CD4-positive, alpha-beta T cell treated with Interleukin-2 at 100 ng/mL for 4 hours (primary cell): ENCODE results near the gene RBM45.
"Not testable (repeated sequence)": the region's sequence is repeated elsewhere in the genome, so short reads cannot be mapped to it uniquely, and the experiment has no call there.

Experiments
- DNase-seq: peaks from one replicate; pipeline ENCODE4 v3.0.0-alpha.2; 2020; ENCODE audit warnings: low spot score

The RBM45 gene, protein sequence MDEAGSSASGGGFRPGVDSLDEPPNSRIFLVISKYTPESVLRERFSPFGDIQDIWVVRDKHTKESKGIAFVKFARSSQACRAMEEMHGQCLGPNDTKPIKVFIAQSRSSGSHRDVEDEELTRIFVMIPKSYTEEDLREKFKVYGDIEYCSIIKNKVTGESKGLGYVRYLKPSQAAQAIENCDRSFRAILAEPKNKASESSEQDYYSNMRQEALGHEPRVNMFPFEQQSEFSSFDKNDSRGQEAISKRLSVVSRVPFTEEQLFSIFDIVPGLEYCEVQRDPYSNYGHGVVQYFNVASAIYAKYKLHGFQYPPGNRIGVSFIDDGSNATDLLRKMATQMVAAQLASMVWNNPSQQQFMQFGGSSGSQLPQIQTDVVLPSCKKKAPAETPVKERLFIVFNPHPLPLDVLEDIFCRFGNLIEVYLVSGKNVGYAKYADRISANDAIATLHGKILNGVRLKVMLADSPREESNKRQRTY

GRCh38 chr2:178112202-178113152 is at the start of gene RBM45:
Gene RBM45, plus strand, starts transcription at chr2:178112437. Its CDS starts 110 bp downstream, at chr2:178112547.
- DNase-seq = peak; percentile 88

- DNase-seq = no peak
Observed at GRCh38 chr2:178066324-178066723, 45.9 kb upstream of the RBM45 start.

DNA sequence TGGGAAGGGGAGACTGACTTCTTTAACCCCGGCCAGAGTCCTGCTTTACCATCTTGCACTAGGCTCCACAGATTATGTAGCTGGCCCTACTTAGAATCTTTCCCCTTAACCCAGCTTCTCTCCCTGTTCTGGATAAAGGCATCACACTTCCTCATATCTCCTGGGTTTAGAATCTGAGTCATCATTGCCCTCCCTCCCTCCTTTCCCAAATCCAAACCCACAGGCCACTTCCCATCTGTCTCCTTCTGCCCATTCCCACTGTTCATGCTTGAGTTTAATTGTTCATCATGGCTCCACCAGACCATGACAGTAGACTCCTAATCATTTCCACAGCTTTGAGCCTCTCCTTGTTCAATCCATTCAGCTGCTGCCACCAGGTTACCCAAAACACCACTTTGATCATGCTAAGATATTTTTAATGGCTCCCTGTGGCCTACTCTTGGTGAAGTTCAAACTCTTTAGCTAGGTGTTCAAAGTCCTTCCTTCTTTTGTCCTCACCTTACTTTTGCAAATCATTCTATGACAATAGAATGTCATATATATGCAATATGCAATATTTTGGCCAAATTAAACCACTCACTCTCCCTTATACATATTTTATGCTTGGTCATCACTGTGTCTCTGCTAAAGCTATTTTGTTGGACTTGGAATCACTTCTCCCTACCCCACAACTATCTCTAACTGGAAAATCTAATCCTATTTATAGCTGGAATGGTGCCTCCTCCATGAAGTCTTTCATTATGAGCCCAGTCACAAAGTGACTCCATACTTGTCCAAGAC is 45.2 kb upstream of the RBM45 start:
- no peak for DNase-seq

DNA sequence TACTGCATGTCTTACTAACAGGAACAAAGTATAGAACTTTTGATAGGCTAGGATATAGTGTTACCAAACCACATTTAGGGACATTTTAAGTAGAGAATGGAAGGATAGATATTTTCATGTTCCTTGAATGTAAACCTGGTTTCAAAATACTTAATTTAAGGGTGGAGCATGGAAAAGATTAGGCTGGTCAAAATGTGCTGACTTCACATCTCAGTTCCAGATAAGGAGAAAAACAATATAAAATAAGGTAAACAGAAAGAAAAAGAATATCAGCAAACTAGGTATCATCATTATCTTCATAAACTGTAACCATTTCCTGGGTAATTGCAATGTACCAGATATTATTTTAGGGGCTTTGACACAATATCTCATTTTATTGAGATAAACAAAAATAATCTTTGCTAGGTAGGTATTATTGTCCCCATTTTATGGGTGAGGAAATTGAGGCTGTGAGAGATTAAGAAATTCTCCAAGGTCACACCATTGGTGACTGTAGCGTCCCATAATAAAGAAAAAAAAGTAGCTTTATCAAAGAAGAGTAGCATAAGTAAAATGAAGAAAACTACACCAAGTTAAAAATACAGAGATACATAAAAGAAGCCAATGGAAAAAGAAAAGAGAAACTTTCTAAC is 43.3 kb upstream of the RBM45 start:
- DNase-seq = no peak

DNA sequence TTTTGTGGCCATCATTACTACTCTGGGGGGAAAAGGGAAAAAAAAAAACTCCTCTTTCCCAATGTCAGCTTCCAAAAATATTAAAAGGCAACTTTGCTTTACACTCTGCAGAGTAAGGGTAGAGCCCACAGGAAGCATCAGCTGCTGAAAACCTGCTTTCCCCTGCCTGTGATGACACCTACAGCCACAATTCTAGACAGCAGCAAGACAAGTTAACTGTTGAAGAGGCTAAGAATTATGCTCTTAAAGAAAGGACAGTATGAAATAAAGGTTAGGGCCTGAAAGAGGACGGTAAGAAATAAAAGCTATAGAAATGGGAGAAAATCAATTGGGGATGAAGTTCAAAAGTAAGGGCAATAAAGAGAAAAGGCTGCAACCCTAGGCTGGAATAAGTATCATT is 42.7 kb upstream of the RBM45 start:
- no peak for DNase-seq

- no peak for DNase-seq
Observed at GRCh38 chr2:178070824-178071223, 41.4 kb upstream of the RBM45 start.

GRCh38 chr2:178072000-178072382 is 40.2 kb upstream of the RBM45 start:
- DNase-seq = no peak

- DNase-seq = no peak
Observed at GRCh38 chr2:178072383-178073301, 39.6 kb upstream of the RBM45 start, which contains the start of gene PDE11A. Gene PDE11A, minus strand, starts transcription at chr2:178072777. Its CDS starts 340 bp downstream, at chr2:178072437.

GRCh38 chr2:178074123-178075005 is 37.9 kb upstream of the RBM45 start:
- DNase-seq = no peak

GRCh38 chr2:178075006-178075326 is 37.3 kb upstream of the RBM45 start:
- DNase-seq = no peak

GRCh38 chr2:178076130-178076529 is 36.1 kb upstream of the RBM45 start:
- no peak for DNase-seq

DNA sequence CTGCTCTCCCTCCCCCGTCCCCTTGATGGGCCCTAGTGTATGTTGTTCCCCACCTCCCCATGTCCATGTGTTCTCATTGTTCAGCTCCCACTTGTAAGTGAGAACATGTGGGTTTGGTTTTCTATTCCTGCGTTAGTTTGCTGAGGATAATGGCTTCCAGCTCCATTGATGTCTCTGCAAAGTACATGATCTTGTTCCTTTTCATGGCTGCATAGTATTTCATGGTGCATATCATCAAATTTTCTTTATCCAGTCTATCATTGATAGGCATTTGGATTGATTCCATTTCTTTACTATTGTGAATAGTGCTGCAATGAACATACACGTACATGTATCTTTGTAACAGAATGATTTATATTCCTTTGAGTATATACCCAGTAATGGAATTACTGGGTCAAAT is 33.0 kb upstream of the RBM45 start:
- not testable (repeated sequence) for DNase-seq

GRCh38 chr2:178082408-178083045 is 29.7 kb upstream of the RBM45 start:
- DNase-seq = no peak

- DNase-seq = no peak
Observed at GRCh38 chr2:178084273-178084672, 28.0 kb upstream of the RBM45 start.

DNA sequence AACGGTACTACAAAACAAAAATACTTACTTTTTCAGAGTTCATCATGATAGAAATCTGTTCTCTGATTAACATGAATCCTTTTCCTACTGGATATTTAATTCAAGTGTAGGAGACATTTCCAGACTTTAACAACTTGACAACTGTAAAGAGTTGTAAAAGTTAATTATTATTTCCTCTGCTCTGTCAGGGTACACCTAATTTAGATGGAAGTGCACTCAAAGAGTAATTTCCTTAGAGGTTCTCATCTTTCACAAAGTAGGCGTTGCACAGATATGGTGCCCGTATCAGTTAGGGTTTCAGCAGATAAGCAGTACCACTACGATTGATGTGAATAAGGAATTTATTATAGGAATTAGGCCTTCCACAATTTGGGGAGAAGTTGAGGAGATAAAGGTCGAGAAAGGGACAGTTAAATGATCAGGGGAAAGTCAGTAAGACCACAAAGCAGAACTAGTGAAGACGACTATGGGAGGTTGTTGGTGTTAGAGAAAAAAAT is 23.4 kb upstream of the RBM45 start:
- no peak for DNase-seq

DNA sequence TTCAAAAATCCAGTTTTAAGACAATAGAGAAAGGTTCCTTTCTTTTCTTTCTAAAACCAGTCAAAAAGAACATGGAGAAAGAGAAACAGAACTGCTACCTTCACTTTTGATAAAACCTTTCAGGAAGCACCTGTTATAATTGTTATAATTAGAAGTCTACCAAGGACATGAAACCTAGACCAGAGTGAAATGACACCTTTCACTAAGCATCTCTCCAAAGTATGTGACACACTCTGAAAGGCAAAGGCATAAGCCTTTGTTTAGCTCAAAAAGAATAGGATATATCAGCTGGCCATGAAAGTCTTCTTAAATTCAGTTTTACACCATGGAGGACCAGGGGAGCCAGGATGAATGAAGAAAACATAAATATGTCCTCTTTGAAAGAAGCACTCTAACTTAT is 18.8 kb upstream of the RBM45 start:
- no peak for DNase-seq

GRCh38 chr2:178101321-178102079 is 10.7 kb upstream of the RBM45 start:
- no peak for DNase-seq

DNA sequence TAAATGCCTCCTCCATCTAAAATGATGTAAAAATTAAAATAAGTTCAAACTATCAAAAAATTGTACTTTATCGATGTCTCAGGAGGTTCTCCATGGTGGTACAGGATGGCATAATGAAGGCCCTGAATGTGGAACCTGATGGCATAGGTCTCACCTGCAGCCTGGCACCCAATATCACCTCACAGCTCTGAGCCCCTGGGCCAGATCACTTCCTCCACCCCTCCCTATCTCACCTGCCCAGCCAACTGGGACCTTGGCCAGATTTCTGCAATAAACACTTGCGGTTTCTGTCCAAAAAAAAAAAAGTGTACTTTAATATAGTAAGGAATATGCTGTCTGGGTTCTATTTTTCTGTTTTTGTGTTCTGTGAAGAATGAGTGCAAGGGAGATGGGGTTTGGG is 6.7 kb upstream of the RBM45 start:
- no peak for DNase-seq
